GM12875 (cell line): ENCODE data around the gene KCNH1.
"Not testable (repeated sequence)": the region's sequence is repeated elsewhere in the genome, so short reads cannot be mapped to it uniquely, and the experiment has no call there.

Experiments used
- H3K4me3 ChIP-seq: one replicate; pipeline ENCODE4 v1.5.1; 2011; ENCODE audit warnings: low read depth, low read length, control low read depth
- CTCF ChIP-seq: IDR thresholded peaks from 2 replicates; pipeline ENCODE4 v1.5.1; 2011; ENCODE audit warnings: low read depth, mild to moderate bottlenecking, control low read depth, inconsistent platforms, low read length, moderate library complexity, borderline replicate concordance; ENCODE audit not compliant: insufficient read depth

The KCNH1 gene

GRCh38 chr1:211024901-211025300 lies 109.0 kb downstream of the KCNH1 start:
- TF ChIP-seq CTCF: no peak

GRCh38 chr1:211019266-211019665 lies 114.7 kb downstream of the KCNH1 start:
- H3K4me3 ChIP-seq: no peak overlapping the region
- no peak for TF ChIP-seq CTCF

More at GRCh38 chr1:211024901-211025300, 109.0 kb downstream of the KCNH1 start:
- H3K4me3 ChIP-seq: no peak overlapping the region

- no peak overlapping the region for H3K4me3 ChIP-seq
- no peak for TF ChIP-seq CTCF
Observed at GRCh38 chr1:211018690-211019089, 115.3 kb downstream of the KCNH1 start.

- no peak for TF ChIP-seq CTCF
- H3K4me3 ChIP-seq: no peak overlapping the region
Observed at GRCh38 chr1:211017075-211017718, 116.8 kb downstream of the KCNH1 start.

- no peak for TF ChIP-seq CTCF
- H3K4me3 ChIP-seq: no peak overlapping the region
Observed at GRCh38 chr1:211014275-211014674, 119.7 kb downstream of the KCNH1 start.

- TF ChIP-seq CTCF: no peak
- no peak overlapping the region for H3K4me3 ChIP-seq
Observed at GRCh38 chr1:211013346-211014240, 120.4 kb downstream of the KCNH1 start.

- H3K4me3 ChIP-seq: not testable (repeated sequence)
Observed at GRCh38 chr1:211011128-211011527, 122.8 kb downstream of the KCNH1 start.
